A549 (cell line): ENCODE measurements around the gene FGF7.

Source experiments
- CTCF ChIP-seq: fragments of >200 bp; sonication (Bioruptor Twin); formaldehyde crosslinking; IDR thresholded peaks from 3 replicates; pipeline ENCODE4 v1.5.1; 2016
- HOXA7 ChIP-seq: fragments of 250-450 bp; sonication (Bioruptor Pico); IDR thresholded peaks from 2 replicates; pipeline ENCODE4 v1.5.0; 2020; ENCODE audit warnings: mild to moderate bottlenecking, moderate library complexity
- POLR2A ChIP-seq: IDR thresholded peaks from 2 replicates; pipeline ENCODE4 v1.6.1; 2012; ENCODE audit warnings: mild to moderate bottlenecking, low read length

DNA sequence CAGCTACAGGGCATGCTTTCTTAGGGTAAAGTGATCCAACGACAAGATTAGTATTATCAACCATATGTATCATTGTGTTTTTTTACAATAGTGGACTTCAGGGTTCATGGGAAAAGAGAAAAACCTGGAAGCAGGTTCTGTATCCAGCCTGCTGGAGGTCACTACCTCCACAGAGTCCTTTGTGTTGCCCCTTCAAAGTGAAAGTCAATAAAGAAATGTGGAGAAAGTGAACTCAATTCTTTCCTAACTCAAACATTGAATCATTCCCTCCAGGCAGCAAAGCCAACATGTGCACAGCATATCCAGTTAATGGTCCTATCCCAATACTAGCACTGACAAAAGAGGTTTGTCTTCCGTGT is 45.4 kb downstream of the FGF7 start:
- no peak for TF ChIP-seq HOXA7
- no peak for TF ChIP-seq CTCF
- no peak for TF ChIP-seq POLR2A
